ENCODE results near the gene PPP2R5B.

The PPP2R5B gene

GRCh38 chr11:64923944-64924909 lies at the start of gene PPP2R5B:
Gene PPP2R5B (plus strand): TSS chr11:64924689. CDS start chr11:64925735, 1,046 bp downstream.
- no peaks in the 10 kb centered on the region for H3K27me3 ChIP-seq (replicated peaks; ENCODE audit: control insufficient read depth, insufficient read depth, low read length)
- peaks cover 6% of the 10 kb centered on the region for H3K36me3 ChIP-seq (ENCODE audit: control insufficient read depth, insufficient read depth, low read length)
- H3K4me3 ChIP-seq (replicated peaks; ENCODE audit: low read depth, low read length), result peak within 1 kb of the TSS; percentile 72
- TF ChIP-seq CTCF (IDR thresholded peaks at IDR 0.05; ENCODE audit: insufficient read depth, low read length, poor library complexity, severe bottlenecking), result no peak
- peak; percentile 88 for DNase-seq (ENCODE audit: extremely low read depth, insufficient read length)

GRCh38 chr11:64875369-64876228 lies 48.9 kb upstream of the PPP2R5B start:
- Histone ChIP-seq H3K27me3 (replicated peaks; ENCODE audit: control insufficient read depth, insufficient read depth, low read length) (no peaks in the 10 kb centered on the region), H3K36me3 (ENCODE audit: control insufficient read depth, insufficient read depth, low read length) (peaks cover 27% of the 10 kb centered on the region), H3K4me3 (replicated peaks; ENCODE audit: low read depth, low read length) (peak overlapping the region; percentile 99)
- TF ChIP-seq CTCF (IDR thresholded peaks at IDR 0.05; ENCODE audit: insufficient read depth, low read length, poor library complexity, severe bottlenecking), result no peak
- no peak for DNase-seq (ENCODE audit: extremely low read depth, insufficient read length)

GRCh38 chr11:64876229-64876750 lies 48.2 kb upstream of the PPP2R5B start:
- Histone ChIP-seq H3K4me3 (replicated peaks; ENCODE audit: low read depth, low read length) (peak overlapping the region; percentile 99), H3K36me3 (ENCODE audit: control insufficient read depth, insufficient read depth, low read length) (peaks cover 23% of the 10 kb centered on the region)

GRCh38 chr11:64876835-64877341 lies 47.6 kb upstream of the PPP2R5B start:
- DNase-seq (ENCODE audit: extremely low read depth, insufficient read length), result no peak
- Histone ChIP-seq H3K27me3 (replicated peaks; ENCODE audit: control insufficient read depth, insufficient read depth, low read length) (no peaks in the 10 kb centered on the region), H3K4me3 (replicated peaks; ENCODE audit: low read depth, low read length) (peak overlapping the region; percentile 99), H3K36me3 (ENCODE audit: control insufficient read depth, insufficient read depth, low read length) (peaks cover 20% of the 10 kb centered on the region)
- no peak for TF ChIP-seq CTCF (IDR thresholded peaks at IDR 0.05; ENCODE audit: insufficient read depth, low read length, poor library complexity, severe bottlenecking)

More at GRCh38 chr11:64876229-64876750, 48.2 kb upstream of the PPP2R5B start:
- H3K27me3 ChIP-seq (replicated peaks; ENCODE audit: control insufficient read depth, insufficient read depth, low read length), result no peaks in the 10 kb centered on the region
- no peak for TF ChIP-seq CTCF (IDR thresholded peaks at IDR 0.05; ENCODE audit: insufficient read depth, low read length, poor library complexity, severe bottlenecking)
- DNase-seq (ENCODE audit: extremely low read depth, insufficient read length), result no peak

- peak; percentile 55 for DNase-seq (ENCODE audit: extremely low read depth, insufficient read length)
- Histone ChIP-seq H3K4me3 (replicated peaks; ENCODE audit: low read depth, low read length) (peak overlapping the region; percentile 99), H3K36me3 (ENCODE audit: control insufficient read depth, insufficient read depth, low read length) (peaks cover 18% of the 10 kb centered on the region), H3K27me3 (replicated peaks; ENCODE audit: control insufficient read depth, insufficient read depth, low read length) (no peaks in the 10 kb centered on the region)
- TF ChIP-seq CTCF (IDR thresholded peaks at IDR 0.05; ENCODE audit: insufficient read depth, low read length, poor library complexity, severe bottlenecking), result no peak
Observed at GRCh38 chr11:64877390-64878222, 46.9 kb upstream of the PPP2R5B start.
